Activated naive CD4-positive, alpha-beta T cell treated with anti-CD3 and anti-CD28 coated beads, Interleukin-2, amount 10 ng/mL, durations not matched to agents 7 days and 5 days (primary cell): ENCODE data around the gene VPS18.

ENCODE experiments used
- CTCF ChIA-PET: fragments of 350-600 bp; sonication (Branson Sonifier 250); formaldehyde crosslinking; loops from one replicate; lab custom pipeline; 2021; ENCODE audit warnings: antibody characterized with exemption; lab: Charles Lee
- DNase-seq: peaks from one replicate; pipeline ENCODE4 v3.0.0-alpha.2; 2020
- H3K27ac Mint-ChIP-seq: one replicate; pipeline ENCODE4 v1.8.0; 2021; ENCODE audit warnings: mild to moderate bottlenecking, moderate library complexity, mixed read lengths
- H3K27me3 Mint-ChIP-seq: one replicate; pipeline ENCODE4 v1.8.0; 2021; ENCODE audit warnings: mild to moderate bottlenecking, mixed read lengths
- H3K36me3 Mint-ChIP-seq: one replicate; pipeline ENCODE4 v1.8.0; 2021; ENCODE audit warnings: mixed read lengths
- H3K4me1 Mint-ChIP-seq: one replicate; pipeline ENCODE4 v1.8.0; 2021; ENCODE audit warnings: mixed read lengths
- H3K4me3 Mint-ChIP-seq: one replicate; pipeline ENCODE4 v1.8.0; 2021; ENCODE audit warnings: mild to moderate bottlenecking, moderate library complexity, mixed read lengths
- H3K9me3 Mint-ChIP-seq: one replicate; pipeline ENCODE4 v1.8.0; 2021; ENCODE audit warnings: mixed read lengths

Gene VPS18

GRCh38 chr15:40911693-40912092, 17.4 kb downstream of the VPS18 start:
- Mint-ChIP-seq H3K4me3 (no peak overlapping the region), H3K4me1 (peaks cover 20% of the 10 kb centered on the region), H3K36me3 (no peaks in the 10 kb centered on the region), H3K27ac (no peak overlapping the region), H3K9me3 (peaks cover 2% of the 10 kb centered on the region), H3K27me3 (peaks cover 12% of the 10 kb centered on the region)
- no peak for DNase-seq
- CTCF ChIA-PET, result interaction anchor here (1.0 to 1.7 kb wide), 4 partner anchors 9 to 110 kb away, joined by 3 to 8 read pairs (median 4); partner anchors contain the start of gene VPS18

GRCh38 chr15:40912478-40912877, 18.2 kb downstream of the VPS18 start:
- no peak overlapping the region for H3K27ac Mint-ChIP-seq
- no peak overlapping the region for H3K4me3 Mint-ChIP-seq
- H3K36me3 Mint-ChIP-seq, result no peaks in the 10 kb centered on the region
- no peak for DNase-seq
- H3K27me3 Mint-ChIP-seq, result peaks cover 13% of the 10 kb centered on the region
- CTCF ChIA-PET, result interaction anchor here (1.5 to 1.7 kb wide), 2 partner anchors 10 to 109 kb away, joined by 3 to 8 read pairs; no protein-coding TSS in a partner anchor
- peaks cover 2% of the 10 kb centered on the region for H3K9me3 Mint-ChIP-seq
- H3K4me1 Mint-ChIP-seq, result peaks cover 12% of the 10 kb centered on the region

- H3K9me3 Mint-ChIP-seq, result peaks cover 2% of the 10 kb centered on the region
- H3K27ac Mint-ChIP-seq, result no peak overlapping the region
- no peak for DNase-seq
- CTCF ChIA-PET, result interaction anchor here (1.7 kb wide), 1 partner anchor 16 kb away, joined by 5 read pairs; no protein-coding TSS in a partner anchor
- H3K36me3 Mint-ChIP-seq, result no peaks in the 10 kb centered on the region
- H3K4me1 Mint-ChIP-seq, result peaks cover 5% of the 10 kb centered on the region
- H3K27me3 Mint-ChIP-seq, result peaks cover 12% of the 10 kb centered on the region
- H3K4me3 Mint-ChIP-seq, result no peak overlapping the region
Measured at GRCh38 chr15:40914013-40914412, 19.8 kb downstream of the VPS18 start.

- Mint-ChIP-seq H3K4me1 (peaks cover 5% of the 10 kb centered on the region), H3K27ac (no peak overlapping the region), H3K27me3 (peaks cover 16% of the 10 kb centered on the region), H3K36me3 (no peaks in the 10 kb centered on the region), H3K4me3 (no peak overlapping the region), H3K9me3 (peaks cover 2% of the 10 kb centered on the region)
- CTCF ChIA-PET, result interaction anchor here (1.1 to 1.7 kb wide), 4 partner anchors 9 to 106 kb away, joined by 3 to 5 read pairs (median 4); no protein-coding TSS in a partner anchor
- no peak for DNase-seq
Measured at GRCh38 chr15:40914486-40914885, 20.2 kb downstream of the VPS18 start.

DNA sequence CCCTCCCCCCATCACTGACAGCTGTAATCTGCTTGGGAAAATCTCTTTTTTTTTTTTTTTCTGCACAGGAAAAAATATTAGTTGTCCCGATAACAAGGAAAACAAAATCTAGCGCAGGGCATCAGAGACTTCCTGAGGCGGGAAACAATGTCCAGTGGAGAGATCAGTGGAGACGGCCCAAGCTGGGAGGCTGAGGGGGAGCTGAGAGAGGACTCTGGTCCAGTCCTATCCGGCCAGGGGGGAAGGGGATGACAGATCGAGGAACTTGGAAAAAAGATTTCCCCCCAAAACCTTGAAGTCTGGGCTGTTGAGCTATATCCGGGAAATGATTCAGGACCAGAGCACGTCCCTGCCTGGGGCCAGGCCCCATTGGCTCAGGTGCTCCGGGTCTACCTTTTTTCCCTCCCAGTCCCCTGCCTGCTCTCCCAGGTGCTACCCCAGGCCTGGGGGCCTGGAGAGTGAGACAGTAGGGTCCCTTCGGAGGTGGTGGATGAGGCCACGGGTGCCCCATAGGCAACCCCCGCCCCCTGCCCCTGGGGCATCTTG, 20.9 kb downstream of the VPS18 start:
- Mint-ChIP-seq H3K9me3 (peaks cover 2% of the 10 kb centered on the region), H3K27me3 (peaks cover 21% of the 10 kb centered on the region), H3K4me3 (no peak overlapping the region)

GRCh38 chr15:40915679-40916078, 21.4 kb downstream of the VPS18 start:
- Mint-ChIP-seq H3K9me3 (peaks cover 2% of the 10 kb centered on the region), H3K36me3 (no peaks in the 10 kb centered on the region), H3K4me3 (no peak overlapping the region), H3K4me1 (peaks cover 5% of the 10 kb centered on the region), H3K27ac (no peak overlapping the region), H3K27me3 (peaks cover 24% of the 10 kb centered on the region)
- DNase-seq, result no peak
- CTCF ChIA-PET, result interaction anchor here (0.6 to 1.7 kb wide), 6 partner anchors 10 to 270 kb away, joined by 3 to 5 read pairs (median 3); partner anchors contain the start of gene VPS18

More for the DNA sequence above, 20.9 kb downstream of the VPS18 start:
- H3K27ac Mint-ChIP-seq, result no peak overlapping the region
- DNase-seq, result no peak
- no peaks in the 10 kb centered on the region for H3K36me3 Mint-ChIP-seq
- H3K4me1 Mint-ChIP-seq, result peaks cover 5% of the 10 kb centered on the region
- CTCF ChIA-PET, result interaction anchor here (0.6 to 1.7 kb wide), 5 partner anchors 9 to 106 kb away, joined by 3 to 5 read pairs (median 3); partner anchors contain the start of gene VPS18

DNA sequence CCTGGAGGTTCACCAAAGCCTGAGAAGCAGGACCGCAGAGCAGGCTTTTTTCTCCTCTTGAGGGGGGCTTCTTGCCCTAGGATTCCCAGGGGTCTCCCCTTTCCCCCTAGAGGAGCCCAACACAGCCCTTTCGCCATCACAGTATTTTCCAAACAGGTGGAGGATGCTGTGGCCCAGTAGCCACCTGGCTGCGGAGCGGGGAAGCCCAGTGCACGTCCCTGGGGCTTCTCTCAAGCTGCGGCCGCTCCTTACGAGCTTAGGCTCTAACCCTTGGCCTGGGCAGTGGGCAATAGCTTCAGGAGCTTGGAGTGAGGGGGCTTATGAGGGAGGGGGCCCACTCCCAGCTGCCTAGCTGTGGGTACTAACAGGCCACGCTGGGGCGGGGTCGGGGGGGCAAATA, 23.3 kb downstream of the VPS18 start:
- no peak overlapping the region for H3K4me3 Mint-ChIP-seq
- no peaks in the 10 kb centered on the region for H3K4me1 Mint-ChIP-seq
- H3K27me3 Mint-ChIP-seq, result peaks cover 37% of the 10 kb centered on the region
- H3K27ac Mint-ChIP-seq, result no peak overlapping the region
- DNase-seq, result no peak
- no peaks in the 10 kb centered on the region for H3K36me3 Mint-ChIP-seq
- CTCF ChIA-PET, result no interaction called here
- H3K9me3 Mint-ChIP-seq, result peaks cover 2% of the 10 kb centered on the region

DNA sequence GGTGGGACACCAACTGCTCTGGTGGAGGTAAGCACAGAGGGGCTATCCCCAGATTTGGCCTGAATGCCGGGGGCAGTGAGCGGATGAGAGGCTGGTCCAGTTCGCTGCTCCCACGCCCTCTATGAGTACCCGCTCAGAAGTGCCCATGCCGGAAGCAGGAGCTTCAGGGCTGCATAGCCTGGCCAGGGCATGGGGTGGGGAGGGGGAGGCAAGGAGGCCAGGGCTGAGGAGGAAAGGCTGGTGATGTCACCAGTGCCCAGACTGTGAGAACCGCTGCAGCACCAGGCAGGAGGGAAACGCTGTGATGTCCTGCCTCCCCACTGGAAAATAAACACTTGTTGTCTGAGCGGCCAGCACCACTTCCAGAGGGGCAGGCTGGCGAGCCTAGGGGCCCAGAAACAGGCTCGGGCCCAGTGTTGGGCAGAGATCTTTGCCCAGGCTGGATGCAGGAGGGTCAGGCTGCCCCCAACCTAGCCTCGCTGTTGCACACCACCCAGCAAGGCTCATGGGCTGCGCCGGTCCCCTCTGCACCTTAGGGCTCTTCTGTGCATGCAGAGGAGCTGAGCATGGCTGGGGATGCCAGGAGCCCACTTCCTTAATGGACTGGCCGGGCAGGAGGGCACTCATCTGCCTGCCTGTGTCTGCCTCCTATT, 24.0 kb downstream of the VPS18 start:
- no peaks in the 10 kb centered on the region for H3K4me1 Mint-ChIP-seq
- peaks cover 44% of the 10 kb centered on the region for H3K27me3 Mint-ChIP-seq
- H3K36me3 Mint-ChIP-seq, result no peaks in the 10 kb centered on the region
- no peak overlapping the region for H3K27ac Mint-ChIP-seq
- DNase-seq, result no peak
- H3K9me3 Mint-ChIP-seq, result peaks cover 2% of the 10 kb centered on the region
- CTCF ChIA-PET, result no interaction called here
- no peak overlapping the region for H3K4me3 Mint-ChIP-seq

DNA sequence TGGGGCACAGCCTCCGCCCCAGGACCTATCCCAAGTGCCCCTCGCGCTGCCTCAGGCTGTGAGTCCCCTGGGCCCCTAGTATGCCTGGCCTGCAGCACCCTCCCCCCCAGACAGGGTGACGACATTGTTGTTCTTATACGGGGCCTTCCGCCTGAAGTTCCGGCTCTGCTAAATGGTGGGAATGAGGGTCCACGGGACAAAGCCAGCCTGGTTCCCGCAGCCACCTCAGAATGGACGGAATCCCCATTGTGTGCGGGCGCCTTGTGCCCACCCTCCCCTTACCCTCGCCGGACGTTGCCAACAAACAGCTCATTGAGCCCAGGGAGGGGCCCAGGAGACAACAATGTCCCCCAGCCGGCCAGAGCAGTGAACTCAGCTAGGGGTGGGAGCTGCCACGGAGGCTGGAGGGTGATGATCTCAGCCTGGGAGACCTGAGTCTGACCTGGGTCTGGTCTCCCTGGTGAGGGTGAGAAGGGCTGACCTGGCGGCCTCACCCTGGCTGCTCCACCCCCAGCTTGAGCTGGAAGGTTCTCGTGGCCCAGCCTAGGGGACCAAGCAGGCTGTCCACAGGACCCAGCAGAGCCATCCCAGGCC, 24.6 kb downstream of the VPS18 start:
- Mint-ChIP-seq H3K27me3 (peaks cover 50% of the 10 kb centered on the region), H3K4me3 (no peak overlapping the region), H3K4me1 (no peaks in the 10 kb centered on the region), H3K36me3 (no peaks in the 10 kb centered on the region), H3K27ac (no peak overlapping the region), H3K9me3 (peaks cover 2% of the 10 kb centered on the region)
- DNase-seq, result no peak
- CTCF ChIA-PET, result no interaction called here

GRCh38 chr15:40921949-40922607, 27.8 kb downstream of the VPS18 start:
- Mint-ChIP-seq H3K27ac (no peak overlapping the region), H3K27me3 (peaks cover 71% of the 10 kb centered on the region), H3K4me3 (no peak overlapping the region), H3K36me3 (no peaks in the 10 kb centered on the region), H3K9me3 (no peaks in the 10 kb centered on the region), H3K4me1 (peaks cover 13% of the 10 kb centered on the region)
- no peak for DNase-seq
- CTCF ChIA-PET, result interaction anchor here (0.7 to 1.2 kb wide), 4 partner anchors 9 to 309 kb away, joined by 3 read pairs; partner anchors contain the start of gene CHP1

GRCh38 chr15:40922608-40923005, 28.4 kb downstream of the VPS18 start:
- Mint-ChIP-seq H3K4me1 (peaks cover 16% of the 10 kb centered on the region), H3K27ac (no peak overlapping the region), H3K27me3 (peaks cover 75% of the 10 kb centered on the region), H3K36me3 (no peaks in the 10 kb centered on the region), H3K4me3 (no peak overlapping the region), H3K9me3 (no peaks in the 10 kb centered on the region)
- CTCF ChIA-PET, result interaction anchor here (0.7 to 1.8 kb wide), 4 partner anchors 15 to 308 kb away, joined by 3 to 7 read pairs (median 5); partner anchors contain the start of gene CHP1
- no peak for DNase-seq

DNA sequence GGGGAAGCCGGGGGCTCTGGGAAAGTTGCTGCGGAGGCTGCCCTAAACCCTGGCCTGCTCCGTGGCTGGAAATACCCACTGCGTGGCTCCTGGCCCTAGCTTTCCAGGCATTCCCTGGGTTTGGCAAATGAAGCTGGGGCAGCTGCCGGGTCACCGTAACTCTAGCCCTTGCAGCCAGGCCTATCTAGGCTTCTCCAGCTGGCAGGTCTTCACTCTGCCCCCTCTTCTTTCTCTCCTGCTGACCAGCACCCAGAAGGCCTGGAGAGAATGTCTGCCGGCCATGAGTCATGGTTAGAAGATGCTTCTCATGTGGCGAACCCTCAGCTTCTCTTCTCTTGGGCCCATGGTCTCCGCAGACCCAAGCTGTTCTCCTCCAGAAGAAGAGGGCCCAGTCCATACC, 29.3 kb downstream of the VPS18 start:
- H3K9me3 Mint-ChIP-seq, result no peaks in the 10 kb centered on the region
- H3K27ac Mint-ChIP-seq, result no peak overlapping the region
- no peaks in the 10 kb centered on the region for H3K36me3 Mint-ChIP-seq
- peaks cover 85% of the 10 kb centered on the region for H3K27me3 Mint-ChIP-seq
- DNase-seq, result no peak
- H3K4me1 Mint-ChIP-seq, result peaks cover 23% of the 10 kb centered on the region
- no peak overlapping the region for H3K4me3 Mint-ChIP-seq
- CTCF ChIA-PET, result interaction anchor here (1.2 to 1.8 kb wide), 3 partner anchors 16 to 19 kb away, joined by 3 to 7 read pairs (median 7); no protein-coding TSS in a partner anchor

- peaks cover 39% of the 10 kb centered on the region for H3K4me1 Mint-ChIP-seq
- no peak overlapping the region for H3K27ac Mint-ChIP-seq
- H3K4me3 Mint-ChIP-seq, result no peak overlapping the region
- no peaks in the 10 kb centered on the region for H3K36me3 Mint-ChIP-seq
- peaks cover 94% of the 10 kb centered on the region for H3K27me3 Mint-ChIP-seq
- CTCF ChIA-PET, result interaction anchor here (0.9 kb wide), 1 partner anchor 11 kb away, joined by 5 read pairs; no protein-coding TSS in a partner anchor
- no peak for DNase-seq
- no peaks in the 10 kb centered on the region for H3K9me3 Mint-ChIP-seq
Measured at GRCh38 chr15:40925495-40925862, 31.2 kb downstream of the VPS18 start.
